HG03460 (cell line): ENCODE results near the gene CCDC97.
"Not testable (repeated sequence)": the region's sequence is repeated elsewhere in the genome, so short reads cannot be mapped to it uniquely, and the experiment has no call there.

Experiments used
- ATAC-seq: cut with Tn5 transposase; IDR thresholded peaks from one replicate; pipeline ENCODE4 v1.9.1; 2021; ENCODE audit not compliant: unreplicated experiment

Gene CCDC97

GRCh38 chr19:41362143-41362847, 52.3 kb downstream of the CCDC97 start:
- ATAC-seq, result no peak

DNA sequence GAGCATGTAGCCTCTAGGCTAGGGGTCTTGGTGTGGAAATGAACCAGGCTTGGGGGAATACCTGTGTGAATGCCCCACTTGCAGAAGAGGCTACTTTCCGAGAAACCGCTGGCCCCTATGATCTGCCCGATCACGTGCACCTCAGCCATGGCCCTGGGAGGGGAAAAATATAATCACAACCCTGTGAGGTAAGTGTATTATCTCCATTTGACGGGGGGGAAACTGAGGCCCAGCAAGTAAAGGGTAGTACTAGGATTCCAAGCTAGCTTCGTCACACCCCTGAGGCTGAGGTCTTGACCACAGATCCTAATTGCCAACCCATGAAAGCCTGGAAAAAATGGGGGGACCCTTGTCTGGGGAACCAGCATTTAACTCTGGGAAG, 53.4 kb downstream of the CCDC97 start:
- no peak for ATAC-seq

- peak; percentile 76 for ATAC-seq
Observed at GRCh38 chr19:41363753-41364523, 54.0 kb downstream of the CCDC97 start, which contains the start of gene B9D2. B9D2 (minus strand) TSS chr19:41364149; CDS start chr19:41363519, 630 bp downstream.

DNA sequence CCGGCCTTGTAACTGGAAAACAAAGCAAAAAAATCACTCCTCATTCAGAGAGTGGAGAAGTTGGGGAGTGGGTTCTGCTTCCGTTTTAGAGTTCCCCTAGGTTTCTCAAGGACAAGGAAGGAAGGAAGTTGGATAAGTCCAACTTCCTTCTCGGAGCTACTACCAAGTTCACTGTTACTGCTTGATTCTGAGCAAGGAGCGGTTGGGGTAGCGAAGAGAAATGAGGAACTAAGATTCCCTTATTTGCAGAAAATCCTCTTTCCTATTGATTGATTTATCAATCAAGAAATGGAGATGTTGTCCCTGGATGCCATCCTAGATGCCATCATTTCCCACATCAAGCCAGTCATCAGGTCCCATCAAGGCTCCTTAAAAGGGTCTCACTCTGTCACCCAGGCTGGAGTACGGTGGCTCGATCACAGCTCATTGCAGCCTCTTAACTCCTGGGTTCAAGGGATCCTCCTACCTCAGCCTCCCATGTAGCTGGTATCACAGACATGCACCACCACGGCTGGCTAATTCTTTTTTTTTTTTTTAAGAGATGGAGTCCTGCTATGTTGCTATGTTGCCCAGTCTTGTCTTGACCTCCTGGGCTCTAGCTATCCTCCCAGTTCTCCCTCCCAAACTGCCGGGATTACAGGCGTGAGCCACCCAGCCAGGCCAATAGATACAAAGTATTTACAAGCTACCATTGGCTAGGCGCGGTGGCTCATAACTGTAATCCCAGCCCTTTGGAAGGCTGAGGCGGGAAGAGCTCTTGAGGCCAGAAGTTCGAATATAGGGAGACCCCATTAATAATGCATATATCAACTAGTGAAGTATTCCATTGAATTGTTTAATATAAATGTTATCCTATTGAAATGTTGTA, 54.8 kb downstream of the CCDC97 start:
- no peak for ATAC-seq

- no peak for ATAC-seq
Observed at GRCh38 chr19:41366089-41366488, 56.1 kb downstream of the CCDC97 start.

DNA sequence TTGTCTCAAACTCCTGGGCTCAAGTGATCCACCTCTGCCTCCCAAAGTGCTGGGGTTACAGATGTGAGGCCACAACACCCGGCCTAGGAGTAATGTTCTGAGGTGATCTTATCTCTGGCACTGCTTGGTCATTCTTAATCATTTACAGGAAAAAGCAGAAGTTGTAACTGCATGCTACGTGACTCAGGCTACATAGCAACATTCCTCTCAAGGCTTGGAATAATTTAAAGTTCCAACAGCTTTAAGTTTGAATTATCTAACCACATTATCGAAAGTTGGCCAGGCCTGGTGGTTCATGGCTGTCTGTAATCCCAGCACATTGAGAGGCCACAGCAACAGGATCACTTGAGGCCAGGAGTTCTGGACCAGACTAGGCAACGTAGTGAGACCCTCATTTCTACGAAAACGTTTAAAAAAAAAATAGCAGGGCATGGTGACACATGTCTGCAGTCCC, 57.9 kb downstream of the CCDC97 start:
- peak; percentile 36 for ATAC-seq

GRCh38 chr19:41369769-41370168, 59.8 kb downstream of the CCDC97 start:
- ATAC-seq, result no peak

DNA sequence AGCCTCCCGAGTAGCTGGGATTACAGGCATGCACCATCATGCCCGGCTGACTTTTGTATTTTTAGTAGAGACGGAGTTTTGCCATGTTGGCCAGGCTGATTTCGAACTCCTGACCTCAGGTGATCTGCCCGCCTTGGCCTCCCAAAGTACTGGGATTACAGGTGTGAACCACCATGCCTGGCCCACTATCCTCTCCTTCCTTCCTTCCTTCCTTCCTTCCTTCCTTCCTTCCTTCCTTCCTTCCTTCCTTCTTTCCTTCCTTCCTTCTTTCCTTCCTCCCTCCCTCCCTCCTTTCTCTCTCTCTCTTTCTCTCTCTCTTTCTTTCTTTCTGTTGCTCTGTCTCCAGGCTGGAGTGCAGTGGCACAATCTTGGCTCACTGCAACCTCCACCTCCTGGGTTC, 61.1 kb downstream of the CCDC97 start:
- ATAC-seq, result not testable (repeated sequence)

DNA sequence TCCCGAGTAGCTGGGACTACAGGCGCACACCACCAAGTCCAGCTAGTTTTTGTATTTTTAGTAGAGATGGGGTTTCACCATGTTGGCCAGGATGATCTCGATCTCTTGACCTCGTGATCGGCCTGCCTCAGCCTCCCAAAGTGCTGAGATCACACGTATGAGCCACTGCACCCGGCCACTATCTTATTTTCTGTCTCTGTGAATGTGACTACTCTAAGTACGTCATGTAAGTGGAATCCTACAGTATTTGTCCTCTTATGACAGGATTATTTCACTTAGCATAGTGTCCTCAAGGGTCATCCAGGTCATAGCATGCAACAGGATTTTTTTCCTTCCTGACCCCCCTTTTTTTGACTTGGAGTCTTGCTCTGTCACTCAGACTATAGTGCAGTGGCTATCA, 61.6 kb downstream of the CCDC97 start:
- ATAC-seq, result no peak

DNA sequence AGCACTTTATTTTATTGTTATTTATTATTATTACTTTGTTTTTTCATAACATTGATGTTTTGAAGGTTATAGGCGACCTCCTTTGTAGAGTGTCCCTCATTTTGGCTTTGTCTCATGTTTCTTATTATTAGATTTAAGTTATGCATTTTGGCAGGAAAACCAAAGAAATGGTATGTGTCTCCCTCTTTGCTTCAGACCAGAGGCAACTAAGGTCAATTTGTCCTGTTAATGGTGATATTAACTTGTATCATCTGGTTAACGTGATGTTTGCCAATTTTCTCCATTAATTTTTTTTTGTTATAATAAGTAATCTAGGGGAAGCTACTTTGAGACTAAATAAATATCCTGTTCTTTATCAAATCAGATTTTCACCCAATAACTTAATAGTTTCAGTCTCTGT, 62.5 kb downstream of the CCDC97 start:
- ATAC-seq, result no peak

DNA sequence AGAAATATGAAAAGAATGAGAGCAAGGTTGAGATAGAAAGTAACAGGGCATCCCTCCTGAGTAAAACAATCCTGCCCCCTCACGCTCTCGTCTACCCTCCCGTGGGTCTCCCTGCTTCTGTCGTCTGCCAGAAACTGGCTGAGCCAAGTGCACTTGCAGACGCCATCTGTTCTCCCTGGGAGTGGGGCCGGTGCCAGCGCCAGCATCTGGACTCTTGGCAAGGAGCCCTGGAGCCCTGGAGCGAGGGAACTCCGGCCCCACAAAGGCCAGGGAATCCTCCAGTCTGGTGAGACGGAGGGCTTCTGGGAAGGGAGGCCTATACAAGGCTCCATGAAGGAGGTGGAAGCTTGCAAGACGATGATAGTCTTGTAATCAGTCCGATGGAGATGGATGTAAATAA, 64.0 kb downstream of the CCDC97 start:
- no peak for ATAC-seq
